ENCODE measurements around the gene TLCD2.

DNA sequence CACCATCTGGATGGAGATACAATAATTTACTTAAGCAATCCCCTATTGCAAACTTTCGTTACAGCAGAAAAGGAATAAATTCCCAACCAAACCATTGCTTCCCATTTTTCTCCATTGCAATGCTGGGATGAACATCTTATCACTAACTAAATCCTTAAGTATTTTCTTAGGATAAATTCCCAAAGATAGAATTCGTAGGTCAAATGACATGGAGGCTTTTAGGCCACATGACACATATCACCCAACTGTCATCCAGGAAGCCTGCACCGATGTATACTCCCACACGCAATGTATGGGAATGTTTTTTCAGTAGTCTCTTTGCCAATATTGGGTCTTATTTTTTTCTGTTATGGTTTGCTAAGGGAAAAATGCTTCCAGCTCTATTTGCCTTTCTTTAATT is 1.6 kb upstream of the TLCD2 start:
- no peak for TF ChIP-seq POLR2A (IDR thresholded peaks at IDR 0.05)
- TF ChIP-seq, protein P1, sequence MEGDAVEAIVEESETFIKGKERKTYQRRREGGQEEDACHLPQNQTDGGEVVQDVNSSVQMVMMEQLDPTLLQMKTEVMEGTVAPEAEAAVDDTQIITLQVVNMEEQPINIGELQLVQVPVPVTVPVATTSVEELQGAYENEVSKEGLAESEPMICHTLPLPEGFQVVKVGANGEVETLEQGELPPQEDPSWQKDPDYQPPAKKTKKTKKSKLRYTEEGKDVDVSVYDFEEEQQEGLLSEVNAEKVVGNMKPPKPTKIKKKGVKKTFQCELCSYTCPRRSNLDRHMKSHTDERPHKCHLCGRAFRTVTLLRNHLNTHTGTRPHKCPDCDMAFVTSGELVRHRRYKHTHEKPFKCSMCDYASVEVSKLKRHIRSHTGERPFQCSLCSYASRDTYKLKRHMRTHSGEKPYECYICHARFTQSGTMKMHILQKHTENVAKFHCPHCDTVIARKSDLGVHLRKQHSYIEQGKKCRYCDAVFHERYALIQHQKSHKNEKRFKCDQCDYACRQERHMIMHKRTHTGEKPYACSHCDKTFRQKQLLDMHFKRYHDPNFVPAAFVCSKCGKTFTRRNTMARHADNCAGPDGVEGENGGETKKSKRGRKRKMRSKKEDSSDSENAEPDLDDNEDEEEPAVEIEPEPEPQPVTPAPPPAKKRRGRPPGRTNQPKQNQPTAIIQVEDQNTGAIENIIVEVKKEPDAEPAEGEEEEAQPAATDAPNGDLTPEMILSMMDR (IDR thresholded peaks at IDR 0.05) = no peak
